ENCODE results near the gene GSAP.

DNA sequence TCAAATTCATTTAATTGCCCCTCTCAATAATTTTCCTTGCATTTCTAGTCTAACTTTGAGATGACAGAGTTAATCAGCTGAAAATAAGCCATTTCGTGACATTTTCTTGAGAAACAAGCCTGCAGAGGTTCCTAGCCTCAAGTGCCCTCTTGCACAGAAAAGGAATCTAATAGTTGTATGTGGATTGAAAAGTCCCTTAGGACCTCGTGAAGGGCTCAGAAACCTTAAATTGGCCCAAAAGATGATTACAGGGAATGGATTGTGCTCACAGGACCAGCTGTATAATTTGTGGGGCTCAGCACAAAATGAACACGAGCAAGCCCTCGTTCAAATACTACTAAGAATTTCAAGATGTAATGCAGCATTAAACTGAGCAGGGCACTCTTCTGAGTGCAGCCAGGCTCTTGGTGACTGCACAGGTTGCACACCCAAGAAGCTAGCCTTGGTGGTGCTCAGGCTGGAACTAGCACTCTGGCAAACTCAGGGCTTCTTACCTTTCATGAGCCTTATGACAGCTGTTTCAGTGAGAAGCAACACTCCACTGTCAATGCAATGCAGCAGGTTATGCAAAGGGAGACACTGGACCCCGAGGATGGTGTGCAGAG, 102.2 kb downstream of the GSAP start:
- TF ChIP-seq, protein P1, sequence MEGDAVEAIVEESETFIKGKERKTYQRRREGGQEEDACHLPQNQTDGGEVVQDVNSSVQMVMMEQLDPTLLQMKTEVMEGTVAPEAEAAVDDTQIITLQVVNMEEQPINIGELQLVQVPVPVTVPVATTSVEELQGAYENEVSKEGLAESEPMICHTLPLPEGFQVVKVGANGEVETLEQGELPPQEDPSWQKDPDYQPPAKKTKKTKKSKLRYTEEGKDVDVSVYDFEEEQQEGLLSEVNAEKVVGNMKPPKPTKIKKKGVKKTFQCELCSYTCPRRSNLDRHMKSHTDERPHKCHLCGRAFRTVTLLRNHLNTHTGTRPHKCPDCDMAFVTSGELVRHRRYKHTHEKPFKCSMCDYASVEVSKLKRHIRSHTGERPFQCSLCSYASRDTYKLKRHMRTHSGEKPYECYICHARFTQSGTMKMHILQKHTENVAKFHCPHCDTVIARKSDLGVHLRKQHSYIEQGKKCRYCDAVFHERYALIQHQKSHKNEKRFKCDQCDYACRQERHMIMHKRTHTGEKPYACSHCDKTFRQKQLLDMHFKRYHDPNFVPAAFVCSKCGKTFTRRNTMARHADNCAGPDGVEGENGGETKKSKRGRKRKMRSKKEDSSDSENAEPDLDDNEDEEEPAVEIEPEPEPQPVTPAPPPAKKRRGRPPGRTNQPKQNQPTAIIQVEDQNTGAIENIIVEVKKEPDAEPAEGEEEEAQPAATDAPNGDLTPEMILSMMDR (IDR thresholded peaks at IDR 0.05): no peak
- no peak for TF ChIP-seq TCF7L2 (IDR thresholded peaks at IDR 0.05; ENCODE audit: low read depth, low read length)
- TF ChIP-seq POLR2AphosphoS5 (IDR thresholded peaks at IDR 0.05; ENCODE audit: low read depth, low read length): no peak

All from Panc1 (cell line).